ENCODE measurements around the gene ST8SIA1. TPM values are rescaled to one million over a fixed set of nuclear protein-coding genes. Genes with fewer than 3 reads are reported as not detected.

The ST8SIA1 gene
- total and polyA plus RNA-seq, 2 of the 4 experiments (the other 2 are of a cell fraction): not detected

GRCh38 chr12:22255097-22255496, 79.4 kb downstream of the ST8SIA1 start:
- intact Hi-C loops (cut with micrococcal nuclease) (no loop called here), in situ Hi-C loops (cut with MboI; ENCODE audit: low sequenced_read_pairs) (no loop called here), dilution Hi-C loops (cut with HindIII; ENCODE audit: low sequenced_read_pairs, unreplicated experiment) (no loop called here)
- Histone ChIP-seq H3K36me3 (ENCODE audit: control insufficient read depth, insufficient read depth, low read length) (no peaks in the 10 kb centered on the region), H3K4me3 (ENCODE audit: insufficient read depth, low read depth, low read length) (no peak overlapping the region), H2BK5ac (ENCODE audit: low read depth, low read length, poor library complexity, severe bottlenecking) (no peak overlapping the region), H4K5ac (ENCODE audit: low read depth, low read length) (no peak overlapping the region), H3K27me3 (ENCODE audit: control insufficient read depth, insufficient read depth, low read length) (peaks cover 6% of the 10 kb centered on the region), H3K27ac (ENCODE audit: insufficient read depth, low read length) (no peak overlapping the region), H3K9me1 (ENCODE audit: insufficient read depth, low read length) (no peaks in the 10 kb centered on the region), H2BK15ac (ENCODE audit: low read depth, low read length) (no peak overlapping the region), H3K4me2 (ENCODE audit: low read depth, low read length) (no peak overlapping the region), H2AFZ (replicated peaks; ENCODE audit: low read length, poor library complexity) (no peak overlapping the region), H2BK20ac (ENCODE audit: low read depth, low read length) (no peak overlapping the region), H2AK5ac (ENCODE audit: low read depth, low read length) (no peak overlapping the region), H4K91ac (ENCODE audit: insufficient read depth, low read depth, low read length) (no peak overlapping the region), H2BK120ac (ENCODE audit: low read depth, low read length) (no peak overlapping the region), H3K23ac (ENCODE audit: low read depth, low read length) (no peak overlapping the region), H3K56ac (ENCODE audit: extremely low read depth, insufficient read depth, low read length) (no peak overlapping the region), H3K4me1 (ENCODE audit: control insufficient read depth, insufficient read depth, low read length) (no peaks in the 10 kb centered on the region; the same call in 1 of the 2 replicates), H3K9ac (ENCODE audit: low read depth, low read length) (no peak overlapping the region), H4K8ac (ENCODE audit: low read depth in 2 of 2, low read length in 2 of 2) (no peak overlapping the region), H3K14ac (replicated peaks; ENCODE audit: low read depth, low read length) (no peak overlapping the region), H4K20me1 (ENCODE audit: insufficient read depth, low read length) (no peaks in the 10 kb centered on the region), H3K18ac (ENCODE audit: low read depth, low read length) (no peak overlapping the region), H3K9me3 (ENCODE audit: control insufficient read depth, insufficient read depth, low read length) (no peaks in the 10 kb centered on the region), H3K4ac (ENCODE audit: low read depth, low read length) (no peak overlapping the region), H3K79me1 (ENCODE audit: low read depth in 1 of 2, low read length in 2 of 2) (no peaks in the 10 kb centered on the region), H2AK9ac (replicated peaks; ENCODE audit: low read depth, low read length, poor library complexity) (no peak overlapping the region)
- DNase-seq: peak; percentile 21
- no TSS peak for BruUV-seq (replicated peaks)
- no peak for TF ChIP-seq RFX5 (IDR thresholded peaks at IDR 0.05; ENCODE audit: low read depth, low read length)
- TF ChIP-seq FOS (IDR thresholded peaks at IDR 0.05; ENCODE audit: low read depth, low read length): no peak
- no peak for TF ChIP-seq BHLHE40 (IDR thresholded peaks at IDR 0.05; ENCODE audit: low read depth, low read length)
- no peak for TF ChIP-seq CHD1 (IDR thresholded peaks at IDR 0.05; ENCODE audit: low read depth, low read length)
- TF ChIP-seq NFE2L2 (IDR thresholded peaks at IDR 0.05; ENCODE audit: low read depth, low read length): no peak
- TF ChIP-seq SMC3 (IDR thresholded peaks at IDR 0.05; ENCODE audit: low read depth, low read length): no peak
- no peak for TF ChIP-seq MAZ (IDR thresholded peaks at IDR 0.05; ENCODE audit: borderline replicate concordance, low read depth, low read length)
- TF ChIP-seq, protein P1, sequence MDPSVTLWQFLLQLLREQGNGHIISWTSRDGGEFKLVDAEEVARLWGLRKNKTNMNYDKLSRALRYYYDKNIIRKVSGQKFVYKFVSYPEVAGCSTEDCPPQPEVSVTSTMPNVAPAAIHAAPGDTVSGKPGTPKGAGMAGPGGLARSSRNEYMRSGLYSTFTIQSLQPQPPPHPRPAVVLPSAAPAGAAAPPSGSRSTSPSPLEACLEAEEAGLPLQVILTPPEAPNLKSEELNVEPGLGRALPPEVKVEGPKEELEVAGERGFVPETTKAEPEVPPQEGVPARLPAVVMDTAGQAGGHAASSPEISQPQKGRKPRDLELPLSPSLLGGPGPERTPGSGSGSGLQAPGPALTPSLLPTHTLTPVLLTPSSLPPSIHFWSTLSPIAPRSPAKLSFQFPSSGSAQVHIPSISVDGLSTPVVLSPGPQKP (IDR thresholded peaks at IDR 0.05; ENCODE audit: borderline replicate concordance, low read depth, low read length): no peak
- TF ChIP-seq RCOR1 (IDR thresholded peaks at IDR 0.05; ENCODE audit: insufficient replicate concordance, low read length): no peak
- TF ChIP-seq RAD21 (IDR thresholded peaks at IDR 0.05; ENCODE audit: low read length): no peak
- TF ChIP-seq, protein P2, sequence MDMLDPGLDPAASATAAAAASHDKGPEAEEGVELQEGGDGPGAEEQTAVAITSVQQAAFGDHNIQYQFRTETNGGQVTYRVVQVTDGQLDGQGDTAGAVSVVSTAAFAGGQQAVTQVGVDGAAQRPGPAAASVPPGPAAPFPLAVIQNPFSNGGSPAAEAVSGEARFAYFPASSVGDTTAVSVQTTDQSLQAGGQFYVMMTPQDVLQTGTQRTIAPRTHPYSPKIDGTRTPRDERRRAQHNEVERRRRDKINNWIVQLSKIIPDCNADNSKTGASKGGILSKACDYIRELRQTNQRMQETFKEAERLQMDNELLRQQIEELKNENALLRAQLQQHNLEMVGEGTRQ (IDR thresholded peaks at IDR 0.05; ENCODE audit: low read depth, low read length): no peak
- no peak for TF ChIP-seq MXI1 (IDR thresholded peaks at IDR 0.05; ENCODE audit: borderline replicate concordance, low read depth, low read length)
- TF ChIP-seq CEBPB (IDR thresholded peaks at IDR 0.05; ENCODE audit: low read depth, low read length): no peak
- TF ChIP-seq MAFK (IDR thresholded peaks at IDR 0.05; ENCODE audit: low read depth, low read length): no peak
- ChIA-PET CTCF (no interaction called here), POLR2A (ENCODE audit: unreplicated experiment) (interaction anchor here (1.2 kb wide), 1 partner anchor 62 kb away, joined by 6 read pairs; no protein-coding TSS in a partner anchor)
- WGBS, 2 experiments (ENCODE audit: extremely low coverage in 2 of 2, insufficient read length in 1 of 2): no CpG with 5 or more reads among the region's 11 CpGs
- peak; percentile 62 for ATAC-seq (ENCODE audit: low read depth)
